Panc1 (cell line): ENCODE measurements around the gene LRRC34. TPM values are rescaled to one million over a fixed set of nuclear protein-coding genes. Genes with fewer than 3 reads are reported as not detected.

Source experiments
- ATAC-seq: fragments of 200-7000 bp; cut with Tn5 transposase; 2 replicates; pipeline ENCODE4 v1.9.1; 2020; ENCODE audit warnings: mild to moderate bottlenecking, moderate library complexity
- BruUV-seq: library from RNA; stranded (reverse); fragments of 400-500 nt; replicated peaks from 2 replicates; lab custom pipeline; 2021; lab: Mats Ljungman, UMichigan
- CTCF ChIA-PET: fragments of 300-600 bp; sonication (Branson Sonifier 250); formaldehyde crosslinking; loops from one replicate; lab custom pipeline; 2022; ENCODE audit warnings: antibody characterized with exemption; lab: Charles Lee
- POLR2A ChIA-PET: fragments of 300-600 bp; sonication (Branson Sonifier 250); formaldehyde crosslinking; loops from one replicate; lab custom pipeline; 2022; ENCODE audit warnings: antibody characterized with exemption; lab: Charles Lee
- DNase-seq: peaks from one replicate; pipeline ENCODE4 v3.0.0-alpha.2; 2010; ENCODE audit warnings: low read depth, low spot score
- H3K27ac ChIP-seq: 2 replicates; pipeline ENCODE4 v1.5.1; 2011; ENCODE audit warnings: mild to moderate bottlenecking, low read length, inconsistent platforms
- H3K27me3 ChIP-seq: fragments of 200-500 bp; sonication (Bioruptor generic); 2 replicates; pipeline ENCODE4 v1.6.0; 2014; ENCODE audit warnings: low read length, inconsistent platforms; ENCODE audit not compliant: control insufficient read depth, insufficient read depth
- H3K36me3 ChIP-seq: fragments of 200-500 bp; sonication (Bioruptor generic); 2 replicates; pipeline ENCODE4 v1.5.1; 2014; ENCODE audit warnings: inconsistent platforms, mild to moderate bottlenecking, low read length, moderate library complexity; ENCODE audit not compliant: control insufficient read depth, insufficient read depth
- H3K4me1 ChIP-seq: 2 replicates; pipeline ENCODE4 v1.5.1; 2011; ENCODE audit warnings: inconsistent platforms, mild to moderate bottlenecking, low read length, moderate library complexity; ENCODE audit not compliant: control insufficient read depth, insufficient read depth
- H3K4me3 ChIP-seq, 2 experiments: 2 replicates each; pipeline ENCODE4 v1.5.1; 2011 to 2012; ENCODE audit warnings: low read depth in 2 of 2, low read length in 2 of 2, mild to moderate bottlenecking in 2 of 2, inconsistent platforms in 1 of 2, moderate library complexity in 1 of 2
- H3K9me3 ChIP-seq: fragments of 200-500 bp; sonication (Bioruptor generic); 2 replicates; pipeline ENCODE4 v1.5.1; 2014; ENCODE audit warnings: low read depth, mild to moderate bottlenecking, inconsistent platforms, low read length, moderate library complexity; ENCODE audit not compliant: control insufficient read depth, insufficient read depth
- CTCF ChIP-seq: fragments of 450-650 bp; IDR thresholded peaks from 2 replicates; pipeline ENCODE4 v1.5.1; 2017; ENCODE audit warnings: mild to moderate bottlenecking
- POLR2AphosphoS5 ChIP-seq: IDR thresholded peaks from 2 replicates; pipeline ENCODE4 v1.6.1; 2012; ENCODE audit warnings: mild to moderate bottlenecking, low read depth, low read length, moderate library complexity
- REST ChIP-seq, 2 experiments: IDR thresholded peaks; 2 replicates each; pipeline ENCODE4 v1.6.1; 2011 to 2012; ENCODE audit warnings: low read depth in 2 of 2, control low read depth in 1 of 2, low read length in 1 of 2, mild to moderate bottlenecking in 1 of 2, moderate library complexity in 1 of 2; ENCODE audit not compliant: insufficient read depth in 1 of 2
- SIN3A ChIP-seq: IDR thresholded peaks from 2 replicates; pipeline ENCODE4 v1.6.1; 2012; ENCODE audit warnings: low read depth, mild to moderate bottlenecking, low read length, moderate library complexity, borderline replicate concordance; ENCODE audit not compliant: insufficient read depth
- TCF7L2 ChIP-seq: IDR thresholded peaks from 2 replicates; pipeline ENCODE4 v1.6.1; 2011; ENCODE audit warnings: mild to moderate bottlenecking, low read depth, low read length, inconsistent platforms
- in situ Hi-C: cut with HindIII; loops from 2 replicates; pipeline ENCODE4 v1.10.0; 2016; ENCODE audit warnings: low sequenced_read_pairs, low pct_unique_long_range_greater_than_20kb
- intact Hi-C: fragments of 100-400 bp; cut with micrococcal nuclease; formaldehyde crosslinking; loops from one replicate; pipeline ENCODE4 v1.10.0; 2022; ENCODE audit not compliant: unreplicated experiment
- total RNA-seq: library from RNA; stranded (reverse); gene quantifications from one replicate; pipeline ENCODE4 v1.2.1, GENCODE V29; 2021; ENCODE audit not compliant: unreplicated experiment

Gene LRRC34
- total RNA-seq, 1 experiment from 2014 or later: 1.2 TPM

- TSS peak; percentile 99 for BruUV-seq
- CTCF ChIA-PET: no interaction called here
- no peaks in the 10 kb centered on the region for H3K9me3 ChIP-seq
- intact Hi-C loops (no loop called here), in situ Hi-C loops (no loop called here)
- H3K4me1 ChIP-seq: peaks cover 9% of the 10 kb centered on the region
- peak within 1 kb of the TSS; percentile 90 to 98 for H3K4me3 ChIP-seq
- POLR2A ChIA-PET: interaction anchor here (0.6 kb wide), 1 partner anchor 544 kb away, joined by 8 read pairs; no protein-coding TSS in a partner anchor
- peaks cover 21% of the 10 kb centered on the region for H3K36me3 ChIP-seq
- H3K27ac ChIP-seq: peak within 1 kb of the TSS; percentile 97
- no peaks in the 10 kb centered on the region for H3K27me3 ChIP-seq
- ATAC-seq (peak; percentile 96), DNase-seq (peak; percentile 51)
- TF ChIP-seq REST (IDR thresholded peaks at IDR 0.05; ENCODE audit: insufficient read depth in 1 of 2, low read depth in 2 of 2, low read length in 1 of 2) (0 out of 4 replicates have a peak, but pooled peaks of 1 of the 2 experiments have one; percentile 33), POLR2AphosphoS5 (peak; percentile 97), TCF7L2 (no peak), CTCF (no peak), SIN3A (peak; percentile 58; the same call in 1 of the 2 replicates)
Measured at GRCh38 chr3:169772897-169773816, 39.5 kb downstream of the LRRC34 start, which contains the start of gene MYNN. MYNN (plus strand) TSS chr3:169773396; CDS start chr3:169774296, 900 bp downstream.

- DNase-seq: peak; percentile 80
- no peaks in the 10 kb centered on the region for H3K9me3 ChIP-seq
- ChIA-PET CTCF (no interaction called here), POLR2A (interaction anchor here (0.7 to 0.9 kb wide), 2 partner anchors 194 to 319 kb away, joined by 3 to 13 read pairs; partner anchors contain the start of gene SEC62)
- TF ChIP-seq TCF7L2 (no peak; the same call in 1 of the 2 replicates), REST (IDR thresholded peaks at IDR 0.05; ENCODE audit: insufficient read depth in 1 of 2, low read depth in 2 of 2, low read length in 1 of 2) (no peak), POLR2AphosphoS5 (no peak), CTCF (no peak), SIN3A (no peak)
- in situ Hi-C loops: no loop called here
- peak; percentile 78 for ATAC-seq
- intact Hi-C loops: no loop called here
- H3K4me3 ChIP-seq: peak overlapping the region; percentile 90 to 98
- no TSS peak for BruUV-seq
- H3K36me3 ChIP-seq: peaks cover 19% of the 10 kb centered on the region
- no peaks in the 10 kb centered on the region for H3K27me3 ChIP-seq
- peaks cover 9% of the 10 kb centered on the region for H3K4me1 ChIP-seq
- H3K27ac ChIP-seq: peak overlapping the region; percentile 97
Measured at GRCh38 chr3:169772305-169772896, 40.3 kb downstream of the LRRC34 start.
